ENCODE data around the gene LYZL1.
"Not testable (repeated sequence)": the region's sequence is repeated elsewhere in the genome, so short reads cannot be mapped to it uniquely, and the experiment has no call there.

LYZL1 gene

DNA sequence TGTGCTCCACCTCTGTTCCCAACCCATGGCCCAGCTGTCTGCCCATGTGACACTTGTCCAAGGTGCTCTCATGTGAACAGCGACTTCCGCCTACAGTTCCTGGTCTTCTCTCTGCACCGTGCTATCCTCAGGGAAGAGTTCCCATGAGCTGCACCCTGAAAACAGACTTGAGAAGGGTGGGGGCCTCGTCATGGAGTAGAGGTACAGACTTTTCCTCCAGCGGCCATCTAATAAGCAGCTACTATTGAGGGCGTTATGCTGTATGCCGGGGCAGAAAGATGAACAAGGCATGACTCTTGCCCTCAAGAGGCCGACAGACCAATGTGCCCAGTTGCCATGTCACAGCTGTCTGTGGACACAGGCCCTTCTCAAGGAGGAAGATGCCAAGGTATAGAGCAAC is 25.4 kb upstream of the LYZL1 start:
- no peak for DNase-seq (ENCODE audit: low read depth in 2 of 2)

DNA sequence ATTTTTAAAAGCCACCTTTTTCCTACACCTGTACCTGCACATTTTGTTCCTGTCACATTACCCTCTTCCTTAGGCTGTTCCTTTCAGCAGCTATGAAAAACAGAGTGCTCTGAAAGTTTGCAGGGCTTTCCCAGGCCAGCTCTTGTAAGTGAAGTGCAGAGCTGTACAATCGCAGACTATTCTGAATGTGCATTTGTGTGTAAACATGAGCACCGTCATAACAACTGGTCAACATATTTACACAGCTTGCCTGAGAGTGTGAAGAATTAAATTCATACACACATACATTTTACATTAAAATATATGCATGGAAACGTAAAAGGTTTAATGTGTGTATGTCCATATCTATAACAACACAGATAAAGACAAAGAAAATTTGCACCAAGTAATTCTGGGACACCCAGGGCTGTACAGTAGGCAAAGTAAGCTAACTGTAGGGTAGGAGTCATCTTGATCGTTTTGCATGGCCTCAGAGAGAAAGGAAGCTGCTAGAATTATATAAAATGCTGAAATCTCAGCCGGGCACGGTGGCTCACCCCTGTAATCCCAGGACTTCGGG is 23.6 kb upstream of the LYZL1 start:
- DNase-seq (ENCODE audit: low read depth in 2 of 2): no peak

DNA sequence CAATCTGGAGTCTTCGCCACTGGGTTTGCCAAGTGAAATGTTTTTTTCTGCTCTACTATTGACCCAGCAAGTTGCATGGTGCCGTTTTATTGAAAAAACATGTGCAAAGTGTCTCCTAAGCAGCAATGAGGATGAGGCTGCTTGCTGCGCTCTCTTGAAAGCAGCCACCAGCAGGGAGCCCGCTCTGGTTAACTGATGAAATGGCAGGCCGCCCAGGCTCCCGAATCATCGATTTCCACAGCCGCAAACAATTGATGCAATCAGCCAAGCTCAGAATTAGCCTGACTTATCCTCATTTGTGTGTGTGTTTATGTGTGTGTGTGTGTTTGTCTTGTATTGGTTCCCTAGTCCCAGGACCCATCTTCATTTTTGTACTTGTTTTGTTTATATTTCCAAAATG is 22.2 kb upstream of the LYZL1 start:
- DNase-seq (ENCODE audit: low read depth in 2 of 2): no peak

DNA sequence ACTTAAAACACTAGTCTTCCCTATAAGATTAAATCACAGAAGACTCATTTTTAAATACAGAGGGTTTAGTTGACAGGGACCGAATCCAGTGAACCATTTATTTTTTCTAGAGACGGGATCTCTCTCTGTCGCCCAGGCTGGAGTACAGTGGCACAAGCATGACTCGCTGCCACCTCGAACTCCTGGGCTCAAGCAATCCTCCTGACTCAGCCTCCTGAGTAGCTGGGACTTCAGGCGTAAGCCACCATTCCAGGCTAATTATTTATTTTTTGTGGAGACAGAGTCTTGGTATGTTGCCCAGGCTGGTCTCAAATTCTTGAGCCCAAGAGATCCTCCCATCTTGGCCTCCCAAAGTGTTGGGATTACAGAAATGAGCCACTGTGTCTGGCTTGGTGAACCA is 20.9 kb upstream of the LYZL1 start:
- DNase-seq (ENCODE audit: low read depth in 2 of 2): no peak

DNA sequence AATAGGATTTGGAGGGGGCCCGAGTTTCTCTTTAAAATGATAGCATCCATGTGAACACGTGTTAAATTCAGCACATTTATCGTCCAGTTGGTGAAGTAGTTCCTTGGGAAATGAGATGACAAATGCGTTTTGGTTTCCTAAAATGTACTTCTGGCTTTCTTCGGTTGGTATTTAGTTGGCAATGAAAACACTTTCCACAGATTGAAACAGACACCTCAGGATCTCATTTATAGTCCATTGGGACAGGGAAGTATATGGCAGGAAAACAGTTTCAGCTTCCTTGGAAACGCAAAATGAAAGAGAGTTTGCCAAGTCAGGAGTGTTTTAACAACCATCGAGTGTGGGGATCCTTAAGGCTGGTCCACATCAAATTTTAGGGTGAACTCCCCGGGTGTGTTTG is 19.4 kb upstream of the LYZL1 start:
- DNase-seq (ENCODE audit: low read depth in 2 of 2): no peak

DNA sequence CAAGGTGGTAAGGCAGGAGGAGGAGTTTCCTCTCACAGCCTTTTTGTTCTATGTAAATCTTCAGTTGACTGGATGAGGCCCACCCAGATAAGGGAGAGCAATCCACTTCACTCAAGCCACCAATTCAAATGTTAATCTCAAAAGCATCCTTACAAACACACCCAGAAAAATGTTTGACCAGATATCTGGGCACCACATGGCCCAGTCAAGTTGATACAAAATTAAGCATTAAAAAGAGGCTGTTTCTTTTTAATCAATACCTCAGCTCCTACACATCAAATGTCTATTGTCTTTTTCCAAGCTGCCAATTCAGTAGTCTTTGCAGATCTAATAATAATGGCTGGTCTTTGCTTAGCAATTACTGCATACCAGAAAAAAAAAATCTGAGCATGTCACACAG is 18.0 kb upstream of the LYZL1 start:
- DNase-seq (ENCODE audit: low read depth in 2 of 2): no peak

DNA sequence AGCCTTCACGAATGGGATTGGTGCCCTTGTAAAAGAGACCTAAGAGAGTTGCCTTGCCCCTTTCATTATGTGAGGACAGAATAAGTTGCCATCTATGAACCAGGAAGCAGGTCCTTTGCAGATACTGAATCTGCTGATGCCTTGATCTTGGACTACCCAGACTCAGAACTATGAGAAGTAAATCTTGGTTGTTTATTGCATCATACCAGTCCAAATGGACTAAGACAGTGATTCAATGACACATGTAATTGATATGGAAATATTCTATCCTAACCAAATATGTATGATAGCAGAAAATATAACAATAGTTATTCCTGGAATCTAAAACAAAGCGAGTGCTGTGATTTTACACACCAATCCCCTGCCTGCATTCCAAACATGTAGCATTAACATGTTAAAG is 17.0 kb upstream of the LYZL1 start:
- DNase-seq (ENCODE audit: low read depth in 2 of 2): no peak

DNA sequence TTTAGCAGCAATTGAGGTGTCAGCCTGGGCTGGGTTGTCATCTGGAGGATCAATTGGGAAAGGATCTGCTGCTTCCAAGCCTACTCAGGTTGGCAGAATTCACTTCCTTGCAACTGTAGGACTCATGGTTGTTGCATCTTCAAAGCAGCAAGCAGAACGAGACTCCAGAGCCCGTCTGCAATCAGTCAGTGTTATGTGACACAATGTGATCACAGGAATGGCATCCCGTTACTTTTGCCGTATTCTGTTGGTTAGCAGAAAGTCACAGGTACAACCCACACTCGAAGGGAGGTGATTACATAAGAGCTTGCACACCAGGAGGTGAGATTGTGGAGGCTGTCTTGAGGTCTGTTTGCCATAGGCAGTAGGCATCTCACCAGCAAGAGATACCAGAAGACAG is 15.4 kb upstream of the LYZL1 start:
- DNase-seq (ENCODE audit: low read depth in 2 of 2): no peak

DNA sequence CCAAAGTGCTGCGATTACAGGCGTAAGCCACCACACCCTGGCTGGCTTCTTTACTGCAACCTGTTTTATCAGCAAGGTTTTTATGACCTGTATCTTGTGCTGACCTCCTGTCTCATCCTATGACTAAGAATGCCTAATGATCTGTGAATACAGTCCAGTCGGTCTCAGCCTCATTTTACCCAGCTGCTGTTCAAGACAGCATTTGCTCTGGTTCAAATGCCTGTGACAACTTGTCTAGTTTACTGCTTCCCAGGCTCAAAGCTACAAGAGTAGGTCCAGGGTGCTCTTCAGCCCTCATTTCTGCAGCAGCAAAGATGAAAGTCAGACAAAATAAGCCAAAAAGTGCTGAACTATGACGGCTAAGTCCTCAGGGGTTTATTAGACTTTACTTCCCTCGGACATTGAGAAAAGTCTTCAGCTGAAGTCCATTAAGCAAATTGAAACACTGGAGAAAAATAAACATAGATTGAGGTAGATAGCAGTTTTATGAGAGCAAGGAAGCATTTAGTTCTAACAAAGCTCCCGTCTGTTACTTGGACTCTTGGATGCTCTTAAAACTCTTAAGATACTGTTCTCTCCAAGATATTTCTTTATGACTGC is 12.5 kb upstream of the LYZL1 start:
- no peak for DNase-seq (ENCODE audit: low read depth in 2 of 2)

DNA sequence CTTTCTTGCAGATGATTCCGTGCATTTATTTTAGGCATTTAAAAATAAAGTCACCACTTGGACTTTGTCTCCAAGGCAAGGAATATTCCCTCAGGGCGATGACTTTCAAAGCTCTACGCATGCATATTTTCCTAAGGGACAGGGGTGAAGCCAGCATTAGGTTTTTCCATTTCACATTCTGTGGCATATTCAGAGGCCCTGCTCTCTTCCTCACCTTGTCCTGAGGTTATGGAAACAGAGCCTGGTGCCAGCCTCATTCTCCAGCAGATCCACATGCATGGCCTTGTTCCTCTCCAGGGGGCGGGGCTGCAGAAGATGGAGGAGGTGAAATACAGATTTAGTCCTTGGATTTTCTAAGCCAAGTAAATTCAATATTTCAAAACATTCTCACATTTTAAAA is 11.6 kb upstream of the LYZL1 start:
- DNase-seq (ENCODE audit: low read depth in 2 of 2): no peak

DNA sequence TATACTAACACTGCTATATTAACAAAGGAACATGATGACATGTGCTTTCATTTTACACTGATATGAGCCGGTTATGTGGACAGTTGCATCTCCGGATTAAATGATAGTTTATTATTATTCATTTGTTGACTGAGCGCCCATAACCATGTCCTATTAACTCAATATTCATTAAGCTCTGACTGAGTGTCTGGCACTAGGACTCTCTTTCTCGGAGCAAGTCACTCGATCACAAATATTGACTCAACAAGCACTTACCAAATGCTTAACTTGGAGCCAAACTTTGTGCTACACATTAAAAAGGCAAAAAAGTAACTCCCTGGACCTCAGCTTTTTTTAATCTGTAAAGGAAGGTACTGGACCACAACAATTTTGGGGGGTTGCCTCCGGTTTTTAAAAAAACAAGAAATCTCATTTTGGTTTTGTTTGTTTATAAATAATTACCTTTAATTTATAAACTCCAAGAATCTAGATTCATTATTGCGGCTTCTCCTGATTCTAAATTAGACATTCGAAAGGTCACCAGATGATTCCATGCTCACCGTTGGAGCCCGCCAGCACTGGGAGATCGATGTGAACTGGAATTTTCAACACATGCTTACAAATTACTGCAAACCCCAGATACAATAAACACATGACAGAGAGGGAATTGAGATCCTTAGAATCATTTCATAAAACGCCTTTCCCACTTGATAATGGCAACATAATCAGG is 8.9 kb upstream of the LYZL1 start:
- no peak for DNase-seq (ENCODE audit: low read depth in 2 of 2)

DNA sequence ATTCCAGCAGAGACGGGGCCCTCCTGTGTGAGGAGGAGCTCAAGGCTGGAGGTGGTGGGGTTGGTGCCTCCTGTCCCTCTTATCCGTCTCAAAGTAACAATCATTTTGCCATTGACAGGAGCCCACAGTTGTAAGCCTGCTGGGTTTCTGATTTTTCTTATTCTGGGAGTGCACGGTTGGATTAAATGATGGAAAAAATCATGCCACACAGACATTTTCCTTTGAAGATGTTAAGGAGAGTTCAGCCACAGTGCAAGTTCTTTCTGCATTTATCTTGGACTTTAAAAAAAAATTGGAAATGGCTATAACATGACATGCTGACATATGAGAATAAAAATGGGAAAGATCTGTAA is 8.4 kb upstream of the LYZL1 start:
- no peak for DNase-seq (ENCODE audit: low read depth in 2 of 2)

DNA sequence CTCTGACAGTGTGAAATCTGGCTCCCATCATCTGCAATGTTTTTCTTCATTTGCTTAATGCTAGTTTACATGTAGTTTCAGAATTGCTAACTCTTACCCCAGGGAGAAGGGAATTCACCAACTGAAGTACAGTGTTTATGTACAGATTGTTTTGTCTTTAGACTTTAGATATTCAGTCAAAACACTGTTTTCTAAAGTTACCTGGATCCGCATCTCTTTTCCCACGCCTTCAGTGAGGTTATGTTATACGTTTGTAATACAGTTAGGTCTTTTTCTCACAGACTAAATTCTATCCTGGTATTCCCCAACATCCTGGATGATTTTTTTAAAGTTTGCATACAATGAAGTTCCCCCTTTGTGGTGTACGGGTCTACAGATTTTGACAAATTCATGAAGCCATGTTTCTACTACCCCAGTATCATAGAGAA is 3.2 kb upstream of the LYZL1 start:
- DNase-seq (ENCODE audit: low read depth in 2 of 2): no peak

DNA sequence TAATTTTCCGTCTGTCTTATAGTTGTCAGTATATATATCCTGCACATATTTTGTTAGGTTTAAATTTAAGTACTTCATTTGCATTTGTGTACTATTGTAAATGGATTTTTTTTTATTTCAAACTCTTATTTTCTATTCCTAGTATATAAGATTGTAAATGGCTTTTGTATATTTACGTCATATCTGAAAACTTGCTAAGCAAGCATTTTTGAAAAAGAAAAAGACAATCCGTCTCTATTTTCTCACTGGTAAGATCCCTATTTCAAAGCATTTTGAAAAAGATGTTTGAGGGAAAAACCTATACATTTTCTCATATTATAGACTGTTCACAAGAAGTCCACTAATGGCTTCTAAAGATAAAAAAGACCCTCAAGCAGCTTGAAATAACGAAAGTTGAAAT is 1.2 kb upstream of the LYZL1 start:
- DNase-seq (ENCODE audit: low read depth in 2 of 2): no peak

DNA sequence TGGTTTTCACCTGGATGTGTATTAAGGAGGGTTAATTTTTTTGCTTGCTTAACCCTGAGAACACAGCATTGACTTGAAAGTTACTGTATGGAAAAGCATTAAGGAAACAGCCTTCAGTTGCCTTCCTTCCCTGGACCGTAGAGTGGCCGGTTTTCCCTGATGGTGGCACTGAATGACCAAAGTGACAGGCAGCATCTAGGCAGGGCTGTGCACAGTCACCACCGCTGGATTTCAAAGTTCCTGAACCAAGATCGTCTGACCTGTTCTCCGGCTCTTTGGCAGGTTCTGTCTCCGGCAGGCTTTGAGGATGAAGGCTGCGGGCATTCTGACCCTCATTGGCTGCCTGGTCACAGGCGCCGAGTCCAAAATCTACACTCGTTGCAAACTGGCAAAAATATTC is 2.7 kb downstream of the LYZL1 start:
- DNase-seq (ENCODE audit: low read depth in 2 of 2): not testable (repeated sequence)

DNA sequence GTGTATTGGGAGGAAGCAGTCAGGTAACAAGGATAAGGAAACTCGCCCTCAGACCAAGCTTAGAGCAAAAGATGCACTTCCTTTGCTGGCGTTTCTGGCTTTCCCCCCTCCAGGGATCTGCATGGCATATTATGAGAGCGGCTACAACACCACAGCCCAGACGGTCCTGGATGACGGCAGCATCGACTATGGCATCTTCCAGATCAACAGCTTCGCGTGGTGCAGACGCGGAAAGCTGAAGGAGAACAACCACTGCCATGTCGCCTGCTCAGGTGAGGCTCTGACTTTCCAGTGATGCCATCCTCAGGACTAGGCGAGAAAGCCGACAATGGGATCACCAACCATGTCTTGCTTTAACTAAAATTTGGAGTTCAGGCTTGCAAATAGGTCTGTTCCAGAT is 3.5 kb downstream of the LYZL1 start:
- not testable (repeated sequence) for DNase-seq (ENCODE audit: low read depth in 2 of 2)

DNA sequence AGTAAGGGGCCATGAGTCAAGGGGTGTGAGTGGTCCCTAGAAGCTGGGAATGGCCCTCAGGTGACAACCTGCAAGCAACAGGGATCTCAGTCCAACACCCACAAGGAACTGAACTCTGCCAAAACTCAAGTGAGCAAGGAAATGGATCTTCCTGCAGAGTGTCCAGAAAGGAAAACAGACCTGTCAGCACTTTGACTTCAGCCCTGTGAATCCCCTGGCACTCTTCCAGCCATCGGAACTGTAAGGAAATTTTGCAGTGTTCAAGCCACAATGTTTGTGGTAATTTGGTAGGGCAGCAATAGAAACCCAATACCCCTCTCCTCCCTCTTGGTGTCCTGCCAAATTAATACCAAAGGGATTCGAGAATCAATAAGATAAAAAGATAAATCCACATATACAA is 6.9 kb downstream of the LYZL1 start:
- DNase-seq (ENCODE audit: low read depth in 2 of 2): no peak

DNA sequence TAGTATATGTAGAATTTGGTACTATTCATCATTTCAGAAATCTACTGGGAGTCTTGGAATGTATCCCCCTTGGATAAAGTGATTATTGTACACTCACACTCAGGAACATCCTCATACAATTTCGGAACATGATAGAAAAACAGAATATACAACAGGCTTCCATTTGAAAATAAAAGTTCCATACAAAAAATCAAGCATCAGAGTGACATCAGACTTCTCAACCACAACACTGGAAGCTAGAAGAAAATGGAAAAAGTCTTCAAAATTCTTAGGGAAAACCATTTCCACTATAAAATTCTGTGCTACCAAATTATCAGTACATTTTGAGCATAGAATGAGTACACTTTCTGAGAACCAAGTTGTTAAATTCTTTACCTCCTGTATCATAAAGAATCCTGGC is 8.8 kb downstream of the LYZL1 start:
- no peak for DNase-seq (ENCODE audit: low read depth in 2 of 2)

DNA sequence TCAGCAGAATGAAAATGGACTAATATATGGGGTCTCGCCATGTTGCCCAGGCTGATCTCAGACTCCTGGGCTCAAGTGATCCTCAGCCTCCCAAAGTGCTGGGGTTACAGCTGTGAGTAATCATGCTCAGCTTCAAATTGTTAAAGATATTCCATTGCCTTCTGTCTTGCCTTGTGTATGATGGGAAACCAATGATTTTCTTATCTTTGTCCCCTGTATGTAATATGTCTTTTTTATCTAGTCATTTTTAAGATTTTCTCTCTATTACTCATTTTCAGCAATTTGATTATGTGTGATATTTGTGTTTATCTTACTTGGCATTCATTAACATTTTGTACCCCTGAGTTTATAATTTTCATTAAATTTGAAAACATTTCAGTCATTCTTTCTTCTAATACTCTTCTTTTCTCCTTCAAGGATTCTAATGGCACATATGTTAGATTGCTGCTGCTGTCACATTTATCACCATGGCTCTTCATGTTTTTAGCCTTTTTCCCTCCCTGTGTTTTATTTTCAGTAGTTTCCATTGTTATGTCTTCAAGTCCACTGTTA is 12.6 kb downstream of the LYZL1 start:
- no peak for DNase-seq (ENCODE audit: low read depth in 2 of 2)

DNA sequence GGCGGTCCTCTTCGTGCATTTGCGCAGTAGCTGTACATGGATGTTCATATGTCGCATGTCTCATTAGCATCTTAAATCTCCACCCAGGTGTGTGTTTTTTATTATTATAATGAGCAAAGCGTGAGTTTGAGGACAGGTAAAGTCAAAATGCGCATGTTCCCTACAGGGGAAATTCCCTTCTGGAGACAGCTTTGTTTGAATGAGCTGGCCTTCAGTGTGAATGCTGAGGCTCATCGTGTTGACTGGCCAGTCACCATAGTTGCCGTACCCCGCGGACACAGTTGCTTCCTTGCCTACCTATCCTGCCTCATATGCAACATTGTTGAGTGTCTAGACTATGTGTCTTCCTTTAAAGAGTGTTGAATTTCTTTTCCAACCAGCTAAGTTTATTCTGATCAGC is 13.6 kb downstream of the LYZL1 start:
- DNase-seq (ENCODE audit: low read depth in 2 of 2): no peak

DNA sequence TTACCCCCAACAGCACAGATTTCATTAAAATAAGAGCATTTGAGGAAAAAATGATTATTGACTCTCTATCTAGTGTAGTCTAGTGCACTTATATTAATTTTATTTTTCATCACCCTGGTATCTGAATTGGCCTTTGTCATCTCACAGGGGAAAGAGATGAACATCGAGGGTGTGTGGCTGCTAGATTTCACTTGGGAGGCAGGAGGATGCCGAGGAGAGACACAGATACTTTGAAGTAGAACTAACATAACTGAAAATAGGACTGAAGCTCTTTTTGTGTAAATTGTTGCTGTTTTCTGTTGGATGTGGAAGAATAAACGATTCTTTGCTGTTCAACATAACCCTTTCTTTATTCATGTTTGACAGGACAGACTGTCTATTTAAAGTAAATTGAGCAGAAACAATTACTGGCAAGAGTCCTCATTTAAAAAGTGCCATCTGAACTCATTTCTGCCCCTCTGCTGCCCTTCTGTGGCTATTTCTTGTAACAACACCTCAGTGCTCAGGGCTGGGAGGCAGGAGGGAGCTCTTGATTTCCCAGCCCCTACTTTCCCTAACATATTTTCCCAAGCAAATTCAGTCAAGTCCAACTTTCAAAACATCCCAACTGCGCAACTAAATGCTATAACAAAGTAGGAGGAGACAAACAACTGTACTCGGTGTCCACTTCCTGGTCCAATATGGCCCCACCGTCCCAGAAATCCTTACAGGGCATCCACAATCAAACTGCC is 15.6 kb downstream of the LYZL1 start:
- DNase-seq (ENCODE audit: low read depth in 2 of 2): peak in 1 of 2 donors; percentile 0

DNA sequence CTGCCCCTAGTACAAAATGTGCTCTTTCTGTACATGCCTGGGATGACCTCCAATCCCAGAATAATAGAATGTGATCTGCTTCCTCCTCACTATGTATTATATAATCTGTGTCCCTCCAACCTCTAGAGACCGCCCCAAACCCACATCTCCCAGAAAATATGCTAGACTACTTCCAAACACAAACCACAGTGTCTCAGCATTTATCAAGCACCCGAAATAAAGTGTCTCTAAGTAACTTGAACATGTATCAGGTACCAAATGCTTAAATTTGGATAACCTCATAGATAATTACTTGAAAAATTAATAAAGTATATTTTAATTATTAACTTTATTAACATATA is 16.1 kb downstream of the LYZL1 start:
- no peak for DNase-seq (ENCODE audit: low read depth in 2 of 2)

DNA sequence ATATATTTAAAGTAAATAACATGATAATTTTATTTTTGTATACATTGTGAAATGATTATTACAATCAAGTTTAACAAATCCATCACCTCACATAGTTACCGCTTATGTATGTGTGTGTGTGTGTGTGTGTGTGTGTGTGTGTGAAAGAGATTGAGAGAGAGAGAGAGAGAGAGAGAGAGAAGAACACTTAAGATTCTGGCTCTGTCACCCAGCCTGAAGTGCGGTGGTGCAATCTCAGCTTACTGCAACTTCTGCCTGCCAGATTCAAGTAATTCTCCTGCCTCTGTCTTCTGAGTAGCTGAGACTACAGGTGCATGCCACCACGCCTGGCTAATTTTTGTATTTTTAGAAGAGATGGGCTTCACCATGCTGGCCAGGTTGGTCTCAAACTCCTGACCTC is 17.8 kb downstream of the LYZL1 start:
- DNase-seq (ENCODE audit: low read depth in 2 of 2): no peak
